CD4-positive, alpha-beta T cell treated with Interleukin-12 subunit alpha and Interleukin-12 subunit beta, for 1 hour (primary cell): Measurements from ENCODE around the gene ANKLE1.

ENCODE experiments used
- DNase-seq: peaks from one replicate; pipeline ENCODE4 v3.0.0-alpha.2; 2020

The ANKLE1 gene

DNA sequence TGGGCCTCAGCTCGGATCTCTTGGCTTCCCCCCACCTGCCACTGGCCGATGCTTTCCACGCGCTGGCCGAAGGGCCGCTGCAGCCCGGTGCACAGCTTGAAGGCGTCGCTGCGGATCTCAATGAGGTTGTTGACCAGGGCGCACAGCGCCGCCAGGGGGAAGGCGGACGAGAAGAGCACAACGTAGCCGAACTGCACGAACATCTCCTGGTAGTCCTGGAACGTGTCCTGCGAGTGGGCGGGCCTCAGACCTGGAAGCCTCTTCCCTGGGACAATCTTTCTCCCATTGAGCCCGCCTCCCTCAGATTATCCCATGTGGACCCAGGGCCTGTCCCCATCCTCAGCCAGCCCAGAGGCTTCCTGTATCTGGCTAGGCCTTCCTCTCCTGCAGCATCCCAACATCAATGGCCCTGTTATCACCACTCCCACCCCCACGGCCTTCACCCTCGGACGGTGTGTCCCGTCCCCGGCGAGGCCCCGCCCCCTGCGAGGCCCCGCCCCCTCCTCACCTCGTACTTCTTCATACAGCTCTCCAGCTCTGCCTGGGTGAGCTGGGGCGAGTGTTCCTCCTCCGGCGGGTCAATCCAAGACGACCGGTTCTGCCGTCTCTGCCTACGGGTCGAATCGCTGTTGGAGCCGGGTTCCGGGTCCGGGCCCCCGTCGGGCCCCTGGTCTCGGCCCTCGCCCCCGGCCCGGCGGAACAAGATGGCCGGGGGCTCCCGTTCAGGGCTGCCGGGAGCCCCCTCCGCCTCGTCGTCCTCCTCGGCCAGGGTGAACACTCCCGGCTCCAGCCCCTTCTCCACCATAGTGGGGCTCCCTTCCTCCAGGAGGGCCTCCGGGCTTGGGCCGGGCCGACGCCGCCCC, 46.2 kb downstream of the ANKLE1 start:
- DNase-seq: peak; percentile 67

DNA sequence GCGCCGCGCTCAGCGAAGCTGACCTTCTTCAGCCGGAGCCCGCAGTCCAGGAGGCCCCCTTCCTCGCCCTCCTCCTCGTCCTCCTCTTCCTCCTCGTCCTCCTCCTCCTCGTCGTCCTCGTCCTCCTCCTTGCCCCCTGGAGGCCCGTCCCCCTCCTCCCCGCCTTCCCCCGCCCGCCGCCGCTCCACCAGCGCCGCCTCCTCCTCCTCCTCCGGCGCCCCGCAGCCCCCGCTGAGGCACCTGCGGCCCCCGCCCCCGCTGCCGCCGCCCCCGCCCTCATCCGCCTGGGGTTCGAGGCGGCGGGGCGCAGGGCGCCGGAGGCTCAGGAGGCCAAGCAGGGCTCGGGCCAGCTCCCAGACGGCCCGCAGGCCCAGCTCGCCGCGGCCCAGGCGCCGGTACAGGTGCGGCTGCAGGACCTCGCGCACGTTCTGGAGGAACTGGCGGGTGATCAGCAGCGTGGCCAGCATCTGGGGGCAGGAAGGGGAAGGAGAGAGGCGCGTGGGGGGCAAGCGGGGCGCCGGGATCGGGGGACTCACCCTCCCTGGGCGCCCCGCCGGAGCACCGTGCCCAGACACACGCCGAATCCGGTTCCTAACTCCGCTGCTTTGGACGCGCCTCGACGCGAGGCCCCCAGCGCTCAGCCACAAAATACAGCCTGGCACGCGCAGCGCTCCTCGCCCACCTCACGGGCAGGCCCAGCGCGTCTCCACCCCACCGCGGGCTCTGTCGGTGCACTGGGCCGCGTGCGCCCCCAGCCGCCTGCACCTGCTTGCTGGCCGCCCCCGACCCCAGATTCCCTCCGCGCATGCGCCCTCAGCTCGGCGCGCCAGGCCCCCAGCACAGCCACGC, 47.0 kb downstream of the ANKLE1 start:
- DNase-seq: peak; percentile 51

DNA sequence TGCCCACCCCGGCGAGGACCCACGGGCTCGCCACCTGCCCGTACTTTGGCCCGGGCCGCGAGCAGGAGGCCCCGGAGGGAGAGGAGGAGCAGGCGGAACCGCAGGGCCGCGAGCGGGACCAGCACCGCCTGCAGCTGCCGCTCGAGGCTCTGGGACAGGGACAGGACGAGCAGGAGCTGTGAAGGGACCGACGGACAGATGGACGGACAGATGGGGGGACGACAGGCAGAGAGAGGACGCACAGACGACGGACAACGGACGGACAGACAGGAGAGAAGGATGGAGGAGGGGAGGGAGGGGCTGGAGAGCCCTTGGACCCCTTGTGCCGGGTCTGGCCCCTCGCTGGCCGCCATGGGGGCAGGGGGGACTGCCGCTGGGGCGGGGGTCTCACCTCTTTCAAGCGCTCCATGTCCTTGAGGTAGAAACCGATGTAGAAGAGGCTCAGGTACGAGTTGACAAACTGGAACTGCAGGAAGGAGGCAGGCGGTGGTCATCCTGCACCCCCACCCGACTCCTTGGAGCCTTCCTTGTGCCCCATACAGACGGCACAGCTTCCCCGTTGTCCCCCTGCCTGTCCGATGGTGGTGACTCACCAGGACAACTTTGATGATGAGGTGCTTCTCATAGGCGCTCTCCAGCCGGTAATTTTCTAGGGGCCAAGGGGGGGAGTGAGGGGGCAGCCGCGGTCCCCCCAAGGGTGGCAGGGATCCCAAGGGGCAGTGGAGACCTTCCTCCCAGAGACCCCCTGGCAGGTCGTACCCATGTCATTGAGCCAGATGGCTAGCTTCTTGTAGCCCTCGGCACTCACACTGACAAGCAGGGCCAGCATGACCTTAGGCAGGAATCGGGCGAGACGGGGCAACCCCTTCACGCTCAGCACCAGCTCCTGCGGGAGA, 47.9 kb downstream of the ANKLE1 start:
- no peak for DNase-seq

DNA sequence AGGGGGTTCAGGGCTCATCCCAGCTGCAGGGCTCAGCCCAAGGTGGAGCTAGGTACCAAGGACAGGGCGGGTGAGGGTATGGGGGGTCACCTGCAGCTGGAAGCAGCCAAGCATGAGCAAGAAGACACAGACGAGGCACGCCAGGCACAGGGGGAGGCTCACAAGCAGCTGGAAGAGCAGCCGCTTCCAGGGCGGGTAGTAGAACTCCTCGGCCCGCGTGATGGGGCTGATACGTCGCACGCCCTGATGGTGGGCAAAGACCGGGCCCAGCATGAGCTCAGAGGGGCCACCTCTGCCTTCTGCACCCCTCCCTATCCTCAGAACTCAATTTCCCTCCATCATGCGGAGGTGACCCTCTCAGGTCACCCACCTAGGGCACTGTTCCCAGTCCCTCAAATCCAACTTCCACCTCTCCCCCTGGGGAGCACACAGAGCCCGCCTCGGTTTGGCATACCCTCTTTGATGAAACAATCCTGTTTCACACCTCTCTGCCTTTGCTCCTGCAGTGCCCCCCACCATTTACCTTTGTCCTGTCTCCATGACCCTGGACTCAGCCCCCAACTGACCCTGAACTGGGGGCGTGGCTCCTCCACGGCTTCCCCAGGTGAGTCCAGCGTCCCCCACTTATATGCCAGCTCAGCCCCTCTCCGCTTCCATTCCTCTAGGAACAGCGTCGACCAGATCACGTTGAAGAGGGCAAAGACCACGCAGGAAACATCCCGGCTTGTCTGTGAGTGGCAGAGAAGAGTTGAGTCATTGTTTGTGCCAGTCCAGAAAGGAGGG, 48.8 kb downstream of the ANKLE1 start:
- no peak for DNase-seq

- DNase-seq: no peak
Observed at GRCh38 chr19:17331045-17331558, 49.4 kb downstream of the ANKLE1 start.

DNA sequence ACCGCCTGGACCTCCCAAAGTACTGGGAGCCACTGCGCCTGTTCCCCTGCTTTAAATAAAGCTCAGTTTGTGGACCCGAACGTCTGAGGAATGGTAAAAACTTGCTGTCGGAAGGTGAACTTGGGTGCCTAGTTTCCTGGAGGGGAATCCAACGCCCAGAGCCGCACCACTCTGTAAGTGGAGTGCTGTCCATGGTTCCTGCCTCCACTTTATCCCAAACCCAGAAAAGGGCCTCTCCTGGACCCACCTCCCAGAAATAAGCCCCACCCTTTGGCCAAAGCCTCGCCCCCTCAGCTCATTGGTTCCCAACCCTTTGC, 50.6 kb downstream of the ANKLE1 start:
- DNase-seq: no peak

- DNase-seq: peak; percentile 47
Observed at GRCh38 chr19:17332677-17333581, 51.2 kb downstream of the ANKLE1 start.

- peak; percentile 76 for DNase-seq
Observed at GRCh38 chr19:17333611-17334413, 52.1 kb downstream of the ANKLE1 start.

GRCh38 chr19:17334414-17335409, 53.0 kb downstream of the ANKLE1 start, which contains the start of gene ANO8:
ANO8 (minus strand) TSS chr19:17334855; CDS start chr19:17334670, 185 bp downstream.
- DNase-seq: peak; percentile 98

DNA sequence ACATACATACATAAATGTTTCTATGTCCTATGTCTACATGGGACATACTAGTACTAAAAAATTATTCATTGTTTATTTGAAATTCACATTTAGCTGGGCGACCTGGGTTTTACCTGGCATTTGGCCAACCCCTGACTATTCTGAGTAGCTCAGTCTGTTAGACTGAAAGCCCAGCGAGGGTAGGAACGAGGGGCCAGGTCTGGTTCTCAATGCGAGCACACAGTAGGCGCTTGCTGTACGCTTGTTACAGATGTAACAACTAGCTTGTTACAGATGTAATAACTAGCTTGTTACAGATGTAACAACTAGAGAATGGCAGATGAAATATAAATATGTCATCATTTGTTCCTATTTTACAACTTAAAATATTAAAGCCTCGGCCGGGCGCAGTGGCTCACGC, 53.9 kb downstream of the ANKLE1 start:
- DNase-seq: no peak
